ENCODE data around the gene FNDC3B.
"Not testable (repeated sequence)": the region's sequence is repeated elsewhere in the genome, so short reads cannot be mapped to it uniquely, and the experiment has no call there.

The FNDC3B gene

GRCh38 chr3:172231318-172231901 is 192.0 kb downstream of the FNDC3B start:
- DNase-seq (ENCODE audit: low read depth in 3 of 3, low spot score in 1 of 3): no peak

- no peak for DNase-seq (ENCODE audit: low read depth in 3 of 3, low spot score in 1 of 3)
Measured at GRCh38 chr3:172232579-172233212, 193.3 kb downstream of the FNDC3B start.

GRCh38 chr3:172233474-172234277 is 194.3 kb downstream of the FNDC3B start:
- no peak for DNase-seq (ENCODE audit: low read depth in 3 of 3, low spot score in 1 of 3)

- DNase-seq (ENCODE audit: low read depth in 3 of 3, low spot score in 1 of 3): no peak
Measured at GRCh38 chr3:172235698-172236097, 196.3 kb downstream of the FNDC3B start.

- no peak for DNase-seq (ENCODE audit: low read depth in 3 of 3, low spot score in 1 of 3)
Measured at GRCh38 chr3:172236771-172237742, 197.7 kb downstream of the FNDC3B start.

GRCh38 chr3:172238188-172238587 is 198.8 kb downstream of the FNDC3B start:
- DNase-seq (ENCODE audit: low read depth in 3 of 3, low spot score in 1 of 3): no peak

GRCh38 chr3:172239218-172239790 is 199.9 kb downstream of the FNDC3B start:
- DNase-seq (ENCODE audit: low read depth in 3 of 3, low spot score in 1 of 3): no peak

GRCh38 chr3:172241405-172241804 is 202.0 kb downstream of the FNDC3B start:
- no peak for DNase-seq (ENCODE audit: low read depth in 3 of 3, low spot score in 1 of 3)

- DNase-seq (ENCODE audit: low read depth in 3 of 3, low spot score in 1 of 3): not testable (repeated sequence)
Measured at GRCh38 chr3:172242471-172242870, 203.1 kb downstream of the FNDC3B start.

- not testable (repeated sequence) for DNase-seq (ENCODE audit: low read depth in 3 of 3, low spot score in 1 of 3)
Measured at GRCh38 chr3:172243376-172243775, 204.0 kb downstream of the FNDC3B start.

- no peak for DNase-seq (ENCODE audit: low read depth in 3 of 3, low spot score in 1 of 3)
Measured at GRCh38 chr3:172244011-172244410, 204.6 kb downstream of the FNDC3B start.

- DNase-seq (ENCODE audit: low read depth in 3 of 3, low spot score in 1 of 3): no peak
Measured at GRCh38 chr3:172245241-172245640, 205.9 kb downstream of the FNDC3B start.

GRCh38 chr3:172246107-172246844 is 206.9 kb downstream of the FNDC3B start:
- DNase-seq (ENCODE audit: low read depth in 3 of 3, low spot score in 1 of 3): no peak

GRCh38 chr3:172247525-172248274 is 208.3 kb downstream of the FNDC3B start:
- no peak for DNase-seq (ENCODE audit: low read depth in 3 of 3, low spot score in 1 of 3)

GRCh38 chr3:172249039-172249438 is 209.7 kb downstream of the FNDC3B start:
- no peak for DNase-seq (ENCODE audit: low read depth in 3 of 3, low spot score in 1 of 3)

- no peak for DNase-seq (ENCODE audit: low read depth in 3 of 3, low spot score in 1 of 3)
Measured at GRCh38 chr3:172251211-172251610, 211.8 kb downstream of the FNDC3B start.

- no peak for DNase-seq (ENCODE audit: low read depth in 3 of 3, low spot score in 1 of 3)
Measured at GRCh38 chr3:172253200-172253599, 213.8 kb downstream of the FNDC3B start.

- DNase-seq (ENCODE audit: low read depth in 3 of 3, low spot score in 1 of 3): no peak
Measured at GRCh38 chr3:172254542-172254941, 215.2 kb downstream of the FNDC3B start.

GRCh38 chr3:172255321-172255720 is 215.9 kb downstream of the FNDC3B start:
- not testable (repeated sequence) for DNase-seq (ENCODE audit: low read depth in 3 of 3, low spot score in 1 of 3)
